H1 (cell line): ENCODE results near the gene ARHGEF16. TPM values are rescaled to one million over a fixed set of nuclear protein-coding genes. Genes with fewer than 3 reads are reported as not detected.

Source experiments
- CTCF ChIA-PET: fragments of 300-600 bp; sonication (Branson Sonifier 250); formaldehyde crosslinking; loops from one replicate; lab custom pipeline; 2021; ENCODE audit not compliant: partially characterized antibody; lab: Charles Lee
- POLR2A ChIA-PET: fragments of 300-600 bp; sonication (Branson Sonifier 250); formaldehyde crosslinking; loops from one replicate; lab custom pipeline; 2021; ENCODE audit warnings: inconsistent platforms; ENCODE audit not compliant: partially characterized antibody; lab: Charles Lee
- DNase-seq, 2 experiments: peaks; one replicate each; pipeline versions ENCODE4 v3.0.0 to v3.0.0-alpha.2; 2010 to 2022; ENCODE audit warnings: low spot score in 2 of 2, low read depth in 1 of 2, mixed read lengths in 1 of 2
- FAIRE-seq: peaks from 2 replicates; lab custom pipeline; 2011; peaks lifted over from hg19 to GRCh38; lab: Jason Lieb, UNC
- H2AFZ ChIP-seq: 2 replicates; pipeline ENCODE4 v1.8.1; 2012; ENCODE audit warnings: low read length, inconsistent platforms
- H2AK5ac ChIP-seq: 2 replicates; pipeline ENCODE4 v1.6.1; 2013; ENCODE audit warnings: low read depth, low read length
- H2BK120ac ChIP-seq: replicated peaks from 2 replicates; pipeline ENCODE3; 2013; ENCODE audit warnings: low read depth, low read length, inconsistent platforms
- H2BK12ac ChIP-seq: 2 replicates; pipeline ENCODE4 v1.6.1; 2013; ENCODE audit warnings: low read depth, low read length
- H2BK15ac ChIP-seq: 2 replicates; pipeline ENCODE4 v1.6.1; 2013; ENCODE audit warnings: low read length
- H2BK20ac ChIP-seq: 2 replicates; pipeline ENCODE4 v1.6.1; 2013; ENCODE audit warnings: low read length
- H2BK5ac ChIP-seq: 2 replicates; pipeline ENCODE4 v1.6.1; 2013; ENCODE audit warnings: low read depth, low read length
- H3K14ac ChIP-seq: 2 replicates; pipeline ENCODE4 v1.6.1; 2013; ENCODE audit warnings: inconsistent platforms; ENCODE audit not compliant: insufficient read length
- H3K18ac ChIP-seq: 2 replicates; pipeline ENCODE4 v1.6.1; 2013; ENCODE audit warnings: low read length; ENCODE audit errors: extremely low read depth
- H3K23ac ChIP-seq: 2 replicates; pipeline ENCODE4 v1.6.1; 2013; ENCODE audit warnings: inconsistent platforms; ENCODE audit not compliant: insufficient read length
- H3K23me2 ChIP-seq: 2 replicates; pipeline ENCODE4 v1.6.1; 2013; ENCODE audit warnings: low read depth, low read length
- H3K27ac ChIP-seq: 2 replicates; pipeline ENCODE4 v1.6.1; 2011; ENCODE audit warnings: low read depth, low read length, inconsistent platforms
- H3K27me3 ChIP-seq, 4 experiments: replicated peaks in 1 of 4; 1 replicate in 1 of 4; 2 replicates in 3 of 4; pipeline versions ENCODE4 v1.6.1 to v1.8.1; 2011 to 2013; ENCODE audit warnings: low read length in 3 of 4, mild to moderate bottlenecking in 3 of 4, inconsistent platforms in 2 of 4, mixed read lengths in 2 of 4, moderate library complexity in 1 of 4; ENCODE audit not compliant: control insufficient read depth in 3 of 4, insufficient read depth in 3 of 4; ENCODE audit errors: extremely low read depth in 1 of 4
- H3K36me3 ChIP-seq, 4 experiments: 2 replicates each; pipeline versions ENCODE4 v1.6.1 to v1.8.1; 2011 to 2013; ENCODE audit warnings: mild to moderate bottlenecking in 4 of 4, low read length in 3 of 4, moderate library complexity in 2 of 4, control low read depth in 1 of 4, inconsistent platforms in 1 of 4; ENCODE audit not compliant: insufficient read depth in 4 of 4, control insufficient read depth in 2 of 4
- H3K4ac ChIP-seq: replicated peaks from 2 replicates; pipeline ENCODE3; 2013; ENCODE audit warnings: low read length, low read depth, mixed read lengths, inconsistent platforms; ENCODE audit not compliant: insufficient read length
- H3K4me1 ChIP-seq, 4 experiments: replicated peaks in 1 of 4; 1 replicate in 1 of 4; 2 replicates in 3 of 4; pipeline versions ENCODE4 v1.6.1 to v1.8.1; 2011 to 2013; ENCODE audit warnings: low read length in 3 of 4, inconsistent platforms in 2 of 4, mixed read lengths in 1 of 4; ENCODE audit not compliant: insufficient read depth in 4 of 4, control insufficient read depth in 3 of 4
- H3K4me2 ChIP-seq, 2 experiments: 2 replicates each; pipeline versions ENCODE4 v1.6.1 to v1.8.1; 2011 to 2013; ENCODE audit warnings: low read depth in 2 of 2, low read length in 2 of 2, control low read depth in 1 of 2, inconsistent platforms in 1 of 2, mild to moderate bottlenecking in 1 of 2; ENCODE audit not compliant: insufficient read depth in 1 of 2
- H3K4me3 ChIP-seq, 4 experiments: fragments of 200-600, 300-600 bp in 1 of 4; sonication (generic), shearing (Covaris generic), sonication (Bioruptor Twin) in 1 of 4; 2 replicates each; pipeline versions ENCODE4 v1.5.1 to v1.8.1; 2011 to 2016; ENCODE audit warnings: low read length in 4 of 4, low read depth in 3 of 4, control low read depth in 2 of 4, inconsistent platforms in 2 of 4, mild to moderate bottlenecking in 2 of 4, mixed read lengths in 1 of 4, moderate library complexity in 1 of 4; ENCODE audit not compliant: insufficient read depth in 2 of 4; ENCODE audit errors: extremely low read depth in 1 of 4
- H3K56ac ChIP-seq: replicated peaks from 2 replicates; pipeline ENCODE3; 2013; ENCODE audit warnings: low read depth, mild to moderate bottlenecking, mixed read lengths, low read length, inconsistent platforms; ENCODE audit not compliant: insufficient read length
- H3K79me1 ChIP-seq: 2 replicates; pipeline ENCODE4 v1.6.1; 2013; ENCODE audit warnings: low read depth, low read length, control low read depth
- H3K79me2 ChIP-seq, 2 experiments: 2 replicates each; pipeline versions ENCODE4 v1.6.1 to v1.8.1; 2012 to 2013; ENCODE audit warnings: low read length in 2 of 2, mild to moderate bottlenecking in 2 of 2, inconsistent platforms in 1 of 2; ENCODE audit not compliant: insufficient read depth in 2 of 2, control insufficient read depth in 1 of 2
- H3K9ac ChIP-seq, 4 experiments: replicated peaks in 1 of 4; 1 replicate in 1 of 4; 2 replicates in 3 of 4; pipeline versions ENCODE4 v1.6.1 to v1.8.1; 2011 to 2013; ENCODE audit warnings: low read depth in 3 of 4, low read length in 3 of 4, control low read depth in 2 of 4, mild to moderate bottlenecking in 2 of 4, moderate library complexity in 2 of 4, inconsistent platforms in 1 of 4; ENCODE audit errors: extremely low read depth in 1 of 4
- H3K9me3 ChIP-seq, 2 experiments: 2 replicates each; pipeline versions ENCODE4 v1.6.1 to v1.8.1; 2012 to 2013; ENCODE audit warnings: mild to moderate bottlenecking in 2 of 2, moderate library complexity in 2 of 2, control low read depth in 1 of 2, inconsistent platforms in 1 of 2, low read depth in 1 of 2, low read length in 1 of 2, mixed read lengths in 1 of 2; ENCODE audit not compliant: insufficient read depth in 2 of 2
- H4K20me1 ChIP-seq, 2 experiments: replicated peaks in 1 of 2; 2 replicates each; pipeline versions ENCODE3 to v1.8.1; 2011 to 2013; ENCODE audit warnings: inconsistent platforms in 2 of 2, low read length in 2 of 2, mild to moderate bottlenecking in 1 of 2; ENCODE audit not compliant: insufficient read depth in 2 of 2, control insufficient read depth in 1 of 2
- H4K5ac ChIP-seq: 2 replicates; pipeline ENCODE4 v1.6.1; 2013; ENCODE audit warnings: low read length, low read depth, mixed read lengths, inconsistent platforms; ENCODE audit not compliant: insufficient read length
- H4K8ac ChIP-seq: 2 replicates; pipeline ENCODE4 v1.8.0; 2013; ENCODE audit warnings: mild to moderate bottlenecking, moderate library complexity, low read length, inconsistent platforms; ENCODE audit not compliant: insufficient read depth; ENCODE audit errors: extremely low read depth
- H4K91ac ChIP-seq: replicated peaks from 2 replicates; pipeline ENCODE3; 2013; ENCODE audit warnings: low read length, mixed read lengths, inconsistent platforms; ENCODE audit not compliant: insufficient read length
- BRCA1 ChIP-seq: IDR thresholded peaks from 2 replicates; pipeline ENCODE4 v1.6.1; 2012; ENCODE audit warnings: low read depth, low read length, improper control_type of control experiment
- CHD2 ChIP-seq: IDR thresholded peaks from 2 replicates; pipeline ENCODE4 v1.6.1; 2012; ENCODE audit warnings: low read length, improper control_type of control experiment
- CREB1 ChIP-seq: IDR thresholded peaks from 2 replicates; pipeline ENCODE4 v1.6.1; 2012; ENCODE audit warnings: inconsistent platforms
- EGR1 ChIP-seq: IDR thresholded peaks from 2 replicates; pipeline ENCODE4 v1.6.1; 2011; ENCODE audit warnings: low read depth, low read length, borderline replicate concordance
- FOSL1 ChIP-seq: IDR thresholded peaks from 2 replicates; pipeline ENCODE4 v1.6.1; 2011; ENCODE audit warnings: mild to moderate bottlenecking, low read depth, low read length, moderate library complexity; ENCODE audit not compliant: insufficient read depth
- POLR2A ChIP-seq, 2 experiments: IDR thresholded peaks; 1 replicate in 1 of 2; 2 replicates in 1 of 2; pipeline ENCODE4 v1.6.1; 2011; ENCODE audit warnings: low read depth in 2 of 2, low read length in 2 of 2, mild to moderate bottlenecking in 2 of 2; ENCODE audit errors: control extremely low read depth in 1 of 2
- RBBP5 ChIP-seq: IDR thresholded peaks from 2 replicates; pipeline ENCODE4 v1.7.1; 2012; ENCODE audit warnings: low read depth, mild to moderate bottlenecking, inconsistent platforms, low read length, moderate library complexity, borderline replicate concordance
- SP2 ChIP-seq: IDR thresholded peaks from 2 replicates; pipeline ENCODE4 v1.6.1; 2012; ENCODE audit warnings: mild to moderate bottlenecking, low read length, inconsistent platforms
- SP4 ChIP-seq: IDR thresholded peaks from 2 replicates; pipeline ENCODE4 v1.6.1; 2012; ENCODE audit warnings: low read length, inconsistent platforms
- SRF ChIP-seq: IDR thresholded peaks from 2 replicates; pipeline ENCODE4 v1.6.1; 2011; ENCODE audit warnings: mild to moderate bottlenecking, low read depth, low read length, moderate library complexity
- USF2 ChIP-seq: IDR thresholded peaks from 2 replicates; pipeline ENCODE4 v1.6.1; 2011; ENCODE audit warnings: low read length, improper control_type of control experiment
- WGBS, 2 experiments: shearing (Covaris generic) in 1 of 2; methylation state at CpG; one replicate each; pipeline versions ENCODE4 v1.1.6 to v1.1.7; 2013 to 2015; ENCODE audit warnings: low lambda C conversion rate in 2 of 2, mixed read lengths in 2 of 2, inconsistent platforms in 1 of 2, low coverage in 1 of 2, missing lambda C conversion rate in 1 of 2; ENCODE audit not compliant: insufficient replicate concordance in 2 of 2, insufficient coverage in 1 of 2, insufficient read length in 1 of 2; ENCODE audit errors: extremely low coverage in 1 of 2, missing lambda C conversion rate in 1 of 2; 5-methylcytosine and 5-hydroxymethylcytosine counted together
- polyA plus RNA-seq, 7 experiments: library from polyadenylated mRNA; depleted of rRNA in 3 of 7; stranded (reverse) in 5 of 7; unstranded in 2 of 7; fragments of >200 nt in 5 of 7; fragments of 200-250 nt in 2 of 7; gene quantifications; 1 replicate in 5 of 7; 2 replicates in 1 of 7; 4 replicates in 1 of 7; pipeline versions ENCODE4 v1.2.1 to v1.2.3, GENCODE V29; 2011 to 2013; ENCODE audit warnings: missing spikeins in 2 of 7, mixed read lengths in 2 of 7
- total RNA-seq: library from RNA; stranded (reverse); fragmentation: NEBNext Ultra II Directional; extraction: Animal tissue kit (Norgen Biotek cat#: 25700); gene quantifications from 2 replicates; pipeline ENCODE4 v1.2.1, GENCODE V29; 2021
- TF ChIP-seq, protein P1 (sequence below): IDR thresholded peaks from 2 replicates; pipeline ENCODE4 v1.6.1; 2012; ENCODE audit warnings: inconsistent platforms

ARHGEF16 gene
- total and polyA plus RNA-seq, 2 of the 8 experiments (the other 6 are each of a cell fraction or from before 2014, with no cell fraction given): 18.3 to 20.7 TPM

GRCh38 chr1:3485016-3485415 lies 30.6 kb downstream of the ARHGEF16 start:
- Histone ChIP-seq H3K4ac (no peak overlapping the region), H3K79me1 (no peaks in the 10 kb centered on the region), H3K36me3 (no peaks in the 10 kb centered on the region; a peak in 1 of 8 replicates), H2BK5ac (no peak overlapping the region), H2BK120ac (no peak overlapping the region), H2AK5ac (no peak overlapping the region), H3K18ac (no peak overlapping the region), H3K4me3 (no peak overlapping the region), H3K23me2 (no peaks in the 10 kb centered on the region), H2AFZ (no peak overlapping the region), H3K56ac (no peak overlapping the region), H3K27ac (no peak overlapping the region), H3K79me2 (no peaks in the 10 kb centered on the region), H4K8ac (no peak overlapping the region), H2BK12ac (no peak overlapping the region), H2BK15ac (no peak overlapping the region), H3K4me1 (no peaks in the 10 kb centered on the region), H4K5ac (no peak overlapping the region), H3K9me3 (peaks cover 8 to 23% of the 10 kb centered on the region in 2 experiments; a peak in 2 of 4 replicates), H3K4me2 (no peak overlapping the region), H3K9ac (no peak overlapping the region), H2BK20ac (no peak overlapping the region), H4K91ac (no peak overlapping the region), H3K27me3 (no peaks in the 10 kb centered on the region), H3K14ac (no peak overlapping the region), H4K20me1 (no peaks in the 10 kb centered on the region), H3K23ac (no peak overlapping the region)
- DNase-seq (no peak), FAIRE-seq (no peak)
- POLR2A ChIA-PET: interaction anchor here (0.6 to 2.6 kb wide), 4 partner anchors 8 to 902 kb away, joined by 3 to 13 read pairs (median 5); no protein-coding TSS in a partner anchor
- TF ChIP-seq SP2: no peak
- no peak for TF ChIP-seq CREB1
- no peak for TF ChIP-seq RBBP5
- TF ChIP-seq CHD2: no peak
- TF ChIP-seq FOSL1: no peak
- TF ChIP-seq USF2: no peak
- TF ChIP-seq SP4: no peak
- no peak for TF ChIP-seq BRCA1
- no peak for TF ChIP-seq SRF
- no peak for TF ChIP-seq EGR1
- TF ChIP-seq POLR2A (IDR thresholded peaks at IDR 0.05; ENCODE audit: control extremely low read depth in 1 of 2, low read depth in 2 of 2, low read length in 2 of 2): no peak
- TF ChIP-seq, protein P1, sequence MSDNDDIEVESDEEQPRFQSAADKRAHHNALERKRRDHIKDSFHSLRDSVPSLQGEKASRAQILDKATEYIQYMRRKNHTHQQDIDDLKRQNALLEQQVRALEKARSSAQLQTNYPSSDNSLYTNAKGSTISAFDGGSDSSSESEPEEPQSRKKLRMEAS: no peak
- CTCF ChIA-PET: interaction anchor here (0.7 to 5.3 kb wide), 7 partner anchors 13 to 137 kb away, joined by 3 to 59 read pairs (median 10); no protein-coding TSS in a partner anchor
- 93% methylated on average over 11 of the region's 14 CpGs; no CpG with 5 or more reads in 1 of the 2 experiments for WGBS, 2 experiments
